Liver (tissue), 9 donors: Measurements from ENCODE around the gene SLC12A9. TPM values are rescaled to one million over a fixed set of nuclear protein-coding genes. Genes with fewer than 3 reads are reported as not detected.

Experiments
- DNase-seq: peaks from one replicate; pipeline ENCODE4 v3.0.0-alpha.2; 2017; ENCODE audit warnings: low spot score
- H3K27ac ChIP-seq, 2 donors: one replicate each; pipeline ENCODE4 v1.7.0; 2013; ENCODE audit warnings: inconsistent platforms in 2 of 2, low read length in 2 of 2, control low read depth in 1 of 2, low read depth in 1 of 2, mild to moderate bottlenecking in 1 of 2
- H3K27me3 ChIP-seq, 4 donors: one replicate each; pipeline versions ENCODE4 v1.6.1 to v1.7.0; 2013; ENCODE audit warnings: low read length in 3 of 4, inconsistent platforms in 1 of 4, mild to moderate bottlenecking in 1 of 4, moderate library complexity in 1 of 4; ENCODE audit not compliant: control insufficient read depth in 4 of 4, insufficient read depth in 4 of 4
- H3K36me3 ChIP-seq, 4 donors: one replicate each; pipeline versions ENCODE4 v1.6.1 to v1.7.0; 2013; ENCODE audit warnings: low read length in 3 of 4, mild to moderate bottlenecking in 3 of 4, low read depth in 1 of 4, moderate library complexity in 1 of 4; ENCODE audit not compliant: control insufficient read depth in 4 of 4, insufficient read depth in 3 of 4
- H3K4me1 ChIP-seq, 4 donors: one replicate each; pipeline versions ENCODE4 v1.6.1 to v1.7.0; 2013; ENCODE audit warnings: low read length in 3 of 4, mild to moderate bottlenecking in 3 of 4, moderate library complexity in 1 of 4; ENCODE audit not compliant: control insufficient read depth in 4 of 4, insufficient read depth in 4 of 4
- H3K4me3 ChIP-seq, 3 donors: one replicate each; pipeline versions ENCODE4 v1.6.1 to v1.7.0; 2013; ENCODE audit warnings: low read length in 3 of 3, control low read depth in 1 of 3, low read depth in 1 of 3, mild to moderate bottlenecking in 1 of 3
- H3K9ac ChIP-seq, 2 donors: one replicate each; pipeline ENCODE4 v1.7.0; 2013; ENCODE audit warnings: low read length in 2 of 2, mild to moderate bottlenecking in 2 of 2, moderate library complexity in 2 of 2, control low read depth in 1 of 2, low read depth in 1 of 2
- H3K9me3 ChIP-seq, 4 donors: one replicate each; pipeline versions ENCODE4 v1.6.1 to v1.7.0; 2013; ENCODE audit warnings: low read length in 3 of 4; ENCODE audit not compliant: control insufficient read depth in 4 of 4
- ATF3 ChIP-seq: IDR thresholded peaks from 2 replicates; pipeline ENCODE4 v1.6.1; 2016; ENCODE audit warnings: antibody characterized with exemption
- CTCF ChIP-seq: fragments of 150-350 bp; IDR thresholded peaks from 2 replicates; pipeline ENCODE4 v1.5.1; 2017; ENCODE audit warnings: improper control_type of control experiment, low read depth, low read length; ENCODE audit not compliant: missing input control
- EGR1 ChIP-seq, 2 donors: IDR thresholded peaks; 2 replicates each; pipeline ENCODE4 v1.6.1; 2016 to 2018; ENCODE audit warnings: antibody characterized with exemption in 2 of 2, low read depth in 2 of 2
- FOXA1 ChIP-seq: IDR thresholded peaks from 2 replicates; pipeline ENCODE4 v1.6.1; 2016; ENCODE audit warnings: antibody characterized with exemption
- FOXA2 ChIP-seq: IDR thresholded peaks from 2 replicates; pipeline ENCODE4 v1.6.1; 2016; ENCODE audit warnings: antibody characterized with exemption
- GABPA ChIP-seq, 2 donors: IDR thresholded peaks in 1 of 2; conservative IDR thresholded peaks in 1 of 2; 2 replicates each; pipeline ENCODE4 v1.6.1; 2016; ENCODE audit warnings: antibody characterized with exemption in 2 of 2, mild to moderate bottlenecking in 1 of 2, moderate library complexity in 1 of 2
- HNF4A ChIP-seq, 2 donors: conservative IDR thresholded peaks; 2 replicates each; pipeline ENCODE4 v1.6.1; 2016; ENCODE audit warnings: antibody characterized with exemption in 2 of 2, mild to moderate bottlenecking in 2 of 2
- HNF4G ChIP-seq: IDR thresholded peaks from 2 replicates; pipeline ENCODE4 v1.6.1; 2016; ENCODE audit warnings: antibody characterized with exemption
- JUND ChIP-seq, 2 donors: IDR thresholded peaks; 2 replicates each; pipeline ENCODE4 v1.6.1; 2016; ENCODE audit warnings: antibody characterized with exemption in 2 of 2
- NR2F2 ChIP-seq: IDR thresholded peaks from 2 replicates; pipeline ENCODE4 v1.6.1; 2016; ENCODE audit warnings: antibody characterized with exemption
- RAD21 ChIP-seq, 2 donors: IDR thresholded peaks; 2 replicates each; pipeline ENCODE4 v1.6.1; 2016; ENCODE audit warnings: antibody characterized with exemption in 2 of 2, mild to moderate bottlenecking in 2 of 2
- RXRA ChIP-seq, 2 donors: IDR thresholded peaks; 2 replicates each; pipeline ENCODE4 v1.6.1; 2017 to 2018; ENCODE audit warnings: antibody characterized with exemption in 2 of 2, mild to moderate bottlenecking in 1 of 2
- SP1 ChIP-seq: IDR thresholded peaks from 2 replicates; pipeline ENCODE4 v1.6.1; 2018; ENCODE audit warnings: antibody characterized with exemption, mild to moderate bottlenecking
- TAF1 ChIP-seq: conservative IDR thresholded peaks from 2 replicates; pipeline ENCODE4 v1.6.1; 2016; ENCODE audit warnings: antibody characterized with exemption, mild to moderate bottlenecking
- YY1 ChIP-seq: IDR thresholded peaks from 2 replicates; pipeline ENCODE4 v1.6.1; 2016; ENCODE audit warnings: antibody characterized with exemption, mild to moderate bottlenecking
- WGBS: extraction: QIAGEN DNeasy Blood & Tissue Kit; methylation state at CpG from one replicate; pipeline ENCODE4 v1.1.7; 2013; 5-methylcytosine and 5-hydroxymethylcytosine counted together
- polyA plus RNA-seq, 2 donors: library from polyadenylated mRNA; stranded (reverse) in 1 of 2; unstranded in 1 of 2; fragments of 200-250 nt in 1 of 2; fragments of >200 nt in 1 of 2; fragmentation: Nextera tagmentation in 1 of 2; extraction: Ambion mirVana in 1 of 2; gene quantifications; one replicate each; pipeline versions ENCODE4 v1.2.1 to v1.2.3, GENCODE V29; 2013 to 2015
- total RNA-seq, 2 donors: library from RNA; depleted of rRNA; stranded (reverse); fragments of >200 nt; gene quantifications; one replicate each; pipeline ENCODE4 v1.2.3, GENCODE V29; 2014
- TF ChIP-seq, protein P1 (sequence below): IDR thresholded peaks from 2 replicates; pipeline ENCODE4 v1.6.1; 2016; ENCODE audit warnings: antibody characterized with exemption
- TF ChIP-seq, protein P2 (sequence below): IDR thresholded peaks from 2 replicates; pipeline ENCODE4 v1.6.1; 2016; ENCODE audit warnings: antibody characterized with exemption
- TF ChIP-seq, protein P3 (sequence below): IDR thresholded peaks from 2 replicates; pipeline ENCODE4 v1.6.1; 2016; ENCODE audit warnings: antibody characterized with exemption, mild to moderate bottlenecking
- donor health status: healthy.
- donor health status: healthy.
- donor health status: healthy.
- donor health status: healthy.
- donor health status: healthy.

The SLC12A9 gene
- total and polyA plus RNA-seq, 4 donors: 1.8 to 17.2 (median 9.4) TPM

DNA sequence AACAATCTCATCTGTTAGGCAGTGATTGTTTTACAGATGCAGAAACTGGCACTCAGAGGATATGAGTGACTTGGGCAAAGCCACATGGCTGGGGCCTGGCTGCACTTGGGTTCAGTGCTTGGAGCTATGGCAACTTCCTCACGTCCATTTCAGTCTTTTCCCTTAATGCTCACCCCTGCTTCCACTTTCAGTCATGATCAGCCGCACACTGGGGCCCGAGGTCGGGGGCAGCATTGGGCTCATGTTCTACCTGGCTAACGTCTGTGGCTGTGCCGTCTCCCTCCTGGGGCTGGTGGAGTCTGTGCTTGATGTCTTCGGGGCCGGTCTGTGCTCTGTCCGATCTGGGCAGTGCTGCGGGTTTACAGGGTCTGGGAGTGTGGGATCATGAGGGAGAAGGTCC, 3.0 kb downstream of the SLC12A9 start:
- Histone ChIP-seq H3K9ac (no peak overlapping the region), H3K36me3 (peaks cover 0 to 3% (median under 1%) of the 10 kb centered on the region in 4 donors), H3K4me3 (no peak overlapping the region), H3K27me3 (no peaks in the 10 kb centered on the region), H3K9me3 (no peaks in the 10 kb centered on the region), H3K4me1 (peaks cover 7 to 17% (median 11%) of the 10 kb centered on the region in 4 donors), H3K27ac (no peak overlapping the region)
- TF ChIP-seq CTCF: no peak
- no peak for TF ChIP-seq GABPA (IDR thresholded peaks at IDR 0.05 in 1 of 2, conservative IDR thresholded peaks at IDR 0.05 in 1 of 2)
- TF ChIP-seq ATF3: no peak
- TF ChIP-seq JUND (IDR thresholded peaks at IDR 0.05): no peak
- no peak for TF ChIP-seq HNF4A (conservative IDR thresholded peaks at IDR 0.05)
- TF ChIP-seq, protein P1, sequence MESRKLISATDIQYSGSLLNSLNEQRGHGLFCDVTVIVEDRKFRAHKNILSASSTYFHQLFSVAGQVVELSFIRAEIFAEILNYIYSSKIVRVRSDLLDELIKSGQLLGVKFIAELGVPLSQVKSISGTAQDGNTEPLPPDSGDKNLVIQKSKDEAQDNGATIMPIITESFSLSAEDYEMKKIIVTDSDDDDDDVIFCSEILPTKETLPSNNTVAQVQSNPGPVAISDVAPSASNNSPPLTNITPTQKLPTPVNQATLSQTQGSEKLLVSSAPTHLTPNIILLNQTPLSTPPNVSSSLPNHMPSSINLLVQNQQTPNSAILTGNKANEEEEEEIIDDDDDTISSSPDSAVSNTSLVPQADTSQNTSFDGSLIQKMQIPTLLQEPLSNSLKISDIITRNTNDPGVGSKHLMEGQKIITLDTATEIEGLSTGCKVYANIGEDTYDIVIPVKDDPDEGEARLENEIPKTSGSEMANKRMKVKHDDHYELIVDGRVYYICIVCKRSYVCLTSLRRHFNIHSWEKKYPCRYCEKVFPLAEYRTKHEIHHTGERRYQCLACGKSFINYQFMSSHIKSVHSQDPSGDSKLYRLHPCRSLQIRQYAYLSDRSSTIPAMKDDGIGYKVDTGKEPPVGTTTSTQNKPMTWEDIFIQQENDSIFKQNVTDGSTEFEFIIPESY: no peak
- no peak for TF ChIP-seq YY1
- TF ChIP-seq FOXA1: no peak
- TF ChIP-seq FOXA2: no peak
- no peak for TF ChIP-seq HNF4G
- no peak for TF ChIP-seq TAF1
- no peak for TF ChIP-seq RXRA (IDR thresholded peaks at IDR 0.05)
- no peak for TF ChIP-seq RAD21 (IDR thresholded peaks at IDR 0.05)
- TF ChIP-seq, protein P2, sequence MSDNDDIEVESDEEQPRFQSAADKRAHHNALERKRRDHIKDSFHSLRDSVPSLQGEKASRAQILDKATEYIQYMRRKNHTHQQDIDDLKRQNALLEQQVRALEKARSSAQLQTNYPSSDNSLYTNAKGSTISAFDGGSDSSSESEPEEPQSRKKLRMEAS: no peak
- TF ChIP-seq NR2F2: no peak
- no peak for TF ChIP-seq EGR1 (IDR thresholded peaks at IDR 0.05; ENCODE audit: low read depth in 2 of 2)
- TF ChIP-seq, protein P3, sequence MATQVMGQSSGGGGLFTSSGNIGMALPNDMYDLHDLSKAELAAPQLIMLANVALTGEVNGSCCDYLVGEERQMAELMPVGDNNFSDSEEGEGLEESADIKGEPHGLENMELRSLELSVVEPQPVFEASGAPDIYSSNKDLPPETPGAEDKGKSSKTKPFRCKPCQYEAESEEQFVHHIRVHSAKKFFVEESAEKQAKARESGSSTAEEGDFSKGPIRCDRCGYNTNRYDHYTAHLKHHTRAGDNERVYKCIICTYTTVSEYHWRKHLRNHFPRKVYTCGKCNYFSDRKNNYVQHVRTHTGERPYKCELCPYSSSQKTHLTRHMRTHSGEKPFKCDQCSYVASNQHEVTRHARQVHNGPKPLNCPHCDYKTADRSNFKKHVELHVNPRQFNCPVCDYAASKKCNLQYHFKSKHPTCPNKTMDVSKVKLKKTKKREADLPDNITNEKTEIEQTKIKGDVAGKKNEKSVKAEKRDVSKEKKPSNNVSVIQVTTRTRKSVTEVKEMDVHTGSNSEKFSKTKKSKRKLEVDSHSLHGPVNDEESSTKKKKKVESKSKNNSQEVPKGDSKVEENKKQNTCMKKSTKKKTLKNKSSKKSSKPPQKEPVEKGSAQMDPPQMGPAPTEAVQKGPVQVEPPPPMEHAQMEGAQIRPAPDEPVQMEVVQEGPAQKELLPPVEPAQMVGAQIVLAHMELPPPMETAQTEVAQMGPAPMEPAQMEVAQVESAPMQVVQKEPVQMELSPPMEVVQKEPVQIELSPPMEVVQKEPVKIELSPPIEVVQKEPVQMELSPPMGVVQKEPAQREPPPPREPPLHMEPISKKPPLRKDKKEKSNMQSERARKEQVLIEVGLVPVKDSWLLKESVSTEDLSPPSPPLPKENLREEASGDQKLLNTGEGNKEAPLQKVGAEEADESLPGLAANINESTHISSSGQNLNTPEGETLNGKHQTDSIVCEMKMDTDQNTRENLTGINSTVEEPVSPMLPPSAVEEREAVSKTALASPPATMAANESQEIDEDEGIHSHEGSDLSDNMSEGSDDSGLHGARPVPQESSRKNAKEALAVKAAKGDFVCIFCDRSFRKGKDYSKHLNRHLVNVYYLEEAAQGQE: no peak
- 97% methylated on average over 10 of the region's 10 CpGs for WGBS
- no peak for DNase-seq

DNA sequence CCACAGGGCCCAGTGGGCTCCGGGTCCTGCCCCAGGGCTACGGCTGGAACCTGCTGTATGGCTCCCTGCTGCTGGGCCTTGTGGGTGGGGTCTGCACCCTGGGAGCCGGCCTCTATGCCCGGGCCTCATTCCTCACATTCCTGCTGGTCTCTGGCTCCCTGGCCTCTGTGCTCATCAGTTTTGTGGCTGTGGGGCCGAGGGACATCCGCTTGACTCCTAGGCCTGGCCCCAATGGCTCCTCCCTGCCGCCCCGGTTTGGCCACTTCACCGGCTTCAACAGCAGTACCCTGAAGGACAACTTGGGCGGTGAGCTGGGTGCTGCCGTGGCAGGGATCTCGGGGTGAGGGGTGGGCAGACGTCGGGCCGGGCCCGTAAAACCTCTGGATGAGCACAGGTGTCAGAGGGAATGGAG, 4.4 kb downstream of the SLC12A9 start:
- H3K4me3 ChIP-seq: no peak overlapping the region
- 93% methylated on average over 16 of the region's 16 CpGs for WGBS
- peaks cover 7 to 14% (median 11%) of the 10 kb centered on the region in 4 donors for H3K4me1 ChIP-seq
- no peaks in the 10 kb centered on the region for H3K27me3 ChIP-seq
- H3K9me3 ChIP-seq: no peaks in the 10 kb centered on the region
- no peak for DNase-seq
- H3K27ac ChIP-seq: no peak overlapping the region
- H3K36me3 ChIP-seq: peaks cover 0 to 3% (median 2%) of the 10 kb centered on the region in 4 donors
- H3K9ac ChIP-seq: no peak overlapping the region
- TF ChIP-seq HNF4G (no peak), RXRA (IDR thresholded peaks at IDR 0.05) (no peak), EGR1 (IDR thresholded peaks at IDR 0.05; ENCODE audit: low read depth in 2 of 2) (no peak), ATF3 (no peak), SP1 (no peak), GABPA (IDR thresholded peaks at IDR 0.05 in 1 of 2, conservative IDR thresholded peaks at IDR 0.05 in 1 of 2) (no peak), TAF1 (no peak), NR2F2 (no peak), RAD21 (IDR thresholded peaks at IDR 0.05) (no peak), HNF4A (conservative IDR thresholded peaks at IDR 0.05) (no peak), YY1 (no peak), FOXA2 (no peak)
- TF ChIP-seq, protein P3: no peak
- TF ChIP-seq, protein P1: no peak
